Measurements from ENCODE around the gene FBLN1. TPM values are rescaled to one million over a fixed set of nuclear protein-coding genes. Genes with fewer than 3 reads are reported as not detected.
A peak's percentile ranks its signal among the peaks of the same experiment; 100 is the strongest.

Gene FBLN1
- total and polyA plus RNA-seq, 2 of the 13 experiments (the other 11 are each of a cell fraction or from before 2014, with no cell fraction given), result 37.3 to 103 TPM

GRCh38 chr22:45597460-45598192 lies 94.9 kb downstream of the FBLN1 start (continued):
- TF ChIP-seq ZNF318 (CRISPR knock-in tag; IDR thresholded peaks at IDR 0.05) (no peak), SETDB1 (CRISPR knock-in tag; IDR thresholded peaks at IDR 0.05; ENCODE audit: borderline replicate concordance) (no peak), TSC22D2 (CRISPR knock-in tag; IDR thresholded peaks at IDR 0.05; ENCODE audit: borderline replicate concordance) (no peak), MXD4 (CRISPR knock-in tag; IDR thresholded peaks at IDR 0.05) (0 out of 2 replicates have a peak, but pooled peaks have one; percentile 57), ZNF652 (CRISPR knock-in tag; IDR thresholded peaks at IDR 0.05; ENCODE audit: borderline replicate concordance, low read depth) (peak; percentile 71), RFX3 (CRISPR knock-in tag; IDR thresholded peaks at IDR 0.05) (no peak), ZNF782 (CRISPR knock-in tag; IDR thresholded peaks at IDR 0.05; ENCODE audit: borderline replicate concordance) (peak; percentile 68; the same call in 1 of the 2 replicates), ZNF333 (CRISPR knock-in tag; IDR thresholded peaks at IDR 0.05; ENCODE audit: borderline replicate concordance) (no peak), ZNF710 (CRISPR knock-in tag; IDR thresholded peaks at IDR 0.05; ENCODE audit: borderline replicate concordance) (no peak)
- TF ChIP-seq, protein P1, sequence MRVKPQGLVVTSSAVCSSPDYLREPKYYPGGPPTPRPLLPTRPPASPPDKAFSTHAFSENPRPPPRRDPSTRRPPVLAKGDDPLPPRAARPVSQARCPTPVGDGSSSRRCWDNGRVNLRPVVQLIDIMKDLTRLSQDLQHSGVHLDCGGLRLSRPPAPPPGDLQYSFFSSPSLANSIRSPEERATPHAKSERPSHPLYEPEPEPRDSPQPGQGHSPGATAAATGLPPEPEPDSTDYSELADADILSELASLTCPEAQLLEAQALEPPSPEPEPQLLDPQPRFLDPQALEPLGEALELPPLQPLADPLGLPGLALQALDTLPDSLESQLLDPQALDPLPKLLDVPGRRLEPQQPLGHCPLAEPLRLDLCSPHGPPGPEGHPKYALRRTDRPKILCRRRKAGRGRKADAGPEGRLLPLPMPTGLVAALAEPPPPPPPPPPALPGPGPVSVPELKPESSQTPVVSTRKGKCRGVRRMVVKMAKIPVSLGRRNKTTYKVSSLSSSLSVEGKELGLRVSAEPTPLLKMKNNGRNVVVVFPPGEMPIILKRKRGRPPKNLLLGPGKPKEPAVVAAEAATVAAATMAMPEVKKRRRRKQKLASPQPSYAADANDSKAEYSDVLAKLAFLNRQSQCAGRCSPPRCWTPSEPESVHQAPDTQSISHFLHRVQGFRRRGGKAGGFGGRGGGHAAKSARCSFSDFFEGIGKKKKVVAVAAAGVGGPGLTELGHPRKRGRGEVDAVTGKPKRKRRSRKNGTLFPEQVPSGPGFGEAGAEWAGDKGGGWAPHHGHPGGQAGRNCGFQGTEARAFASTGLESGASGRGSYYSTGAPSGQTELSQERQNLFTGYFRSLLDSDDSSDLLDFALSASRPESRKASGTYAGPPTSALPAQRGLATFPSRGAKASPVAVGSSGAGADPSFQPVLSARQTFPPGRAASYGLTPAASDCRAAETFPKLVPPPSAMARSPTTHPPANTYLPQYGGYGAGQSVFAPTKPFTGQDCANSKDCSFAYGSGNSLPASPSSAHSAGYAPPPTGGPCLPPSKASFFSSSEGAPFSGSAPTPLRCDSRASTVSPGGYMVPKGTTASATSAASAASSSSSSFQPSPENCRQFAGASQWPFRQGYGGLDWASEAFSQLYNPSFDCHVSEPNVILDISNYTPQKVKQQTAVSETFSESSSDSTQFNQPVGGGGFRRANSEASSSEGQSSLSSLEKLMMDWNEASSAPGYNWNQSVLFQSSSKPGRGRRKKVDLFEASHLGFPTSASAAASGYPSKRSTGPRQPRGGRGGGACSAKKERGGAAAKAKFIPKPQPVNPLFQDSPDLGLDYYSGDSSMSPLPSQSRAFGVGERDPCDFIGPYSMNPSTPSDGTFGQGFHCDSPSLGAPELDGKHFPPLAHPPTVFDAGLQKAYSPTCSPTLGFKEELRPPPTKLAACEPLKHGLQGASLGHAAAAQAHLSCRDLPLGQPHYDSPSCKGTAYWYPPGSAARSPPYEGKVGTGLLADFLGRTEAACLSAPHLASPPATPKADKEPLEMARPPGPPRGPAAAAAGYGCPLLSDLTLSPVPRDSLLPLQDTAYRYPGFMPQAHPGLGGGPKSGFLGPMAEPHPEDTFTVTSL (CRISPR knock-in tag; IDR thresholded peaks at IDR 0.05; ENCODE audit: borderline replicate concordance), result peak; percentile 69
- TF ChIP-seq, protein P2, sequence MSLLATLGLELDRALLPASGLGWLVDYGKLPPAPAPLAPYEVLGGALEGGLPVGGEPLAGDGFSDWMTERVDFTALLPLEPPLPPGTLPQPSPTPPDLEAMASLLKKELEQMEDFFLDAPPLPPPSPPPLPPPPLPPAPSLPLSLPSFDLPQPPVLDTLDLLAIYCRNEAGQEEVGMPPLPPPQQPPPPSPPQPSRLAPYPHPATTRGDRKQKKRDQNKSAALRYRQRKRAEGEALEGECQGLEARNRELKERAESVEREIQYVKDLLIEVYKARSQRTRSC (CRISPR knock-in tag; IDR thresholded peaks at IDR 0.05; ENCODE audit: low read depth), result no peak

Measured in HepG2 (cell line).